HG02840 (cell line): ENCODE data around the gene MCC.

Experiments
- ATAC-seq: cut with Tn5 transposase; IDR thresholded peaks from one replicate; pipeline ENCODE4 v1.9.1; 2021; ENCODE audit warnings: mild to moderate bottlenecking, moderate library complexity, moderate number of reproducible peaks; ENCODE audit not compliant: unreplicated experiment, low FRiP score

MCC gene

DNA sequence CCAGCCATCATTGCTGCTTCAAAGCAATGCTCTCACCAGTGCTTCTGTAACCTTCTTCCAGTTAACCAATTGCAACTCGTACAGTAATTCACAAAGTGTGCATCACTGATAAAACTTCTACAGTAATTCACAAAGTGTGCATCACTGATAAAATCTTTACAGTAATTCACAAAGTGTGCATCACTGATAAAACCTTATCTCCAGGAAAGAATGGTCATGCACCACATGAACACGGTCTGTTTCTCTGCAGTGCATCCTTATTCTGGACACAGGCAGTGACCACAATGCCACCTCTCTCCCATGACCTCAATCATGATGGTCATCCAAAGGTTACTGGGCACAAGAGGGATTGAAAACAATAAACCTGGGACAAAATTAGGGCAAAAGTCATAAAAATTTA, 207.1 kb downstream of the MCC start:
- no peak for ATAC-seq

DNA sequence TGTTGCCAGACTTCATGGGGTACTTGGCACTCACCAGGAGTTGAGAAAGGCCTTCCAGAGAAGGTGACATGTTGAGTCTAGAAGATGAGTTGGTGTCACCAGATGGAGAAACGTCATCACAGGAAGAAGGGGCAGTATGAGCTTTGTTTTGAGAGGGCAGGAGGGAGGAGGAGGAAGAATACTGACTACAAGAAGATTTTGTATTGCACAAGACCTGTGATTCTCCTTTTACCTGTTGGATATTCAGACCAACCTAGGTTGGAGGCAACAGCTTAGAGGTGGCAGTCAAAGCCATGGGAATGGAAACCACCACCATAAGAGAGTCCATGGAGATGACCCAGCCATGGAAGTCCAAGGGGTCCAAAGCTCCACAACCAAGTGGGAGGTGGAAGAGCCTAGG, 207.7 kb downstream of the MCC start:
- no peak for ATAC-seq

DNA sequence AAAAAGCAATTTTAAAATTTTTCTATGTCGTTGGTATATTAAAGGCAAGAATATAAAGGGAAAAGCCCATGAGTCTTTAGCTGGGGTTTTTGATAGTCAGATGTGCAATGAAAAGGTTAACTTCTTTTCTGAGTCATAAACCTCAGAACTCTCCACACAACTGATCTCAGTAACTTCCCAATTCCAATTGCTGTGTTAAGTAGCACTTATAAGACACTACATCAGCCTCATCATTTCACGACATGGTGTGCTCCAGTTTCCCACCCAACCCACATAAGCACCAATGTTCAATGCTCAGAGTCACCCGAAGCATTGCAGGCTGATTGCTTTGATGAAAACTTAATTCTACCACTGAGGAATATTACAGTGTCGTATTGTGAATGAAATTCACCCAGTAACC, 209.3 kb downstream of the MCC start:
- no peak for ATAC-seq

DNA sequence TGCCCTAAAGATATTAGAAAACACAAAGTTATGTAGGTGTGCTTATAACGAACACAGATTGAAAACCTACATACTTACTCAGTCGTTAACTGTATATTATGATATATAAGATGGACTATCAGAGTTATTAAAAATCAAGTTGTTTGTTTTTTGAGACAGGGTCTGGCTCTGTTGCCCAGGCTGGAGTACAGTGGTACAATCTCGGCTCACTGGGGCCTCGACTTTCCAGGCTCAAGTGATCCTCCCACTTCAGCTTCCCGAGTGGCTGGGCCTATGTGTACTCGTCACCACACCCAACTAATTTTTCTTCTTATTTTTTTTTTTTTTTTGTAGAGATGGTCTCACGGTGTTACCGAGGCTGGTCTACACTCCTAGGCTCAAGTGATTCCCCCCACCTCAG, 211.8 kb downstream of the MCC start:
- no peak for ATAC-seq

DNA sequence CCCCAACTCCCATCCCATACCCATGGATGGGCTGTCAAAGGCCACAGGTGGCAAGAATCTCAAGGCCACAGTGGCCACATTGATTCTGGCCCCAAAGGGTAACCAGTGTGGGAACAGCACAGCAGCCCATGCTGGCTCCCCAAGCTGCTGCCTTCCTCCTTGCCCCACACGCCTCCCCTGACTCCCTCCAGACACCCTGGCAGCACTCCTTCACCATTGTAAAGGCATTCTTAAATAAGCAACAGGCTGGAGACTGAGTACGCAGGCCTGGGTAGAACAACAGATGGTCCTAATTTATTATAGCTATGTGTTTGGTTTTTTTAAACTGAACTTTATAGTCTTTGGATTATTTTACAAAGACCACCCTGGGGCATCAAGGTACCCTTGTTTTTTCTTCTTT, 212.3 kb downstream of the MCC start:
- no peak for ATAC-seq

DNA sequence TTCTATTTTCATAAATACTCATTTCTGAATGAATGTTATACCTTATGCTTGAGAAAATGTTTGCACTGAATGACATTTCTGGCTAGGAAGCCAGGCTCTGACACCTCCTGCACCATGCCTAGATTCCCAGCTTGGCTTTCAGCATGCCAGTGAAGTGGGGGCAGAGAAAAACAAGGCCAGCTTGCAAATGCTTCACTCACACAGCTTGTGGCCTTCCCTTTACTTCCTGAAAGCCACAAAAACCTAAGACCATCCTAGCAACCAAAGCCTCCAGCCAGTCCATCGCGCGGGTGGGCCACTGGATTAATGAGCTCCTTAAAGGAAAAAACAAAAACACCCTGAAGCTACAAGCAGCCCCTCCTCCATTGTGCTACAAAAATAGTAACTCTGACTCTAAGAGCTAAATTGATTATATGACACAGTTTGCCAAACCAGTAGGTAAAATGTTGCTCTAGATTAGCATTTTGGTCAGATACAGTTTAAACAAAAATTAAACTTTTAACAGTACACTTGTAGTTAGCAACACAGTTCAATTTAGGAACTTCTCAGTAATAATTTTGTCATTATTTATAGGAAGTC, 213.3 kb downstream of the MCC start:
- ATAC-seq = no peak

DNA sequence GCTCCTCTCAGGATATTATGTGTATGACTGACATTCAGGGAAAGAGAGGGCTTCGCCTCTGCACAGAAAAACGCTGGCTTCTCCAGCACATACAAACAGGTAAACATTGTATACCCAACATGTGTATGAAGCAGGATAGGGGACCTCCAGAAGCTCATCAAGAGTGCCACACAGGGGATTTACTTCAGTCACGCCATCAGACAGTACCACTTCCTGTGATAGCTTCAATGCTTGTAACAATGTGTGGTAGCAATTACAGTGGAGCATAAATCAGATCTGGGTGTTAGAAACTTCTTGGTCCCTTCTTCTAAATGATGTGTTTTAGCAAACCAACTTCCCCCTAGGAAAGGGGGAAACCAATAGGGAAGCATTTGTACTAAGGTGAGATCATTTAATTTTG, 214.3 kb downstream of the MCC start:
- ATAC-seq = no peak

DNA sequence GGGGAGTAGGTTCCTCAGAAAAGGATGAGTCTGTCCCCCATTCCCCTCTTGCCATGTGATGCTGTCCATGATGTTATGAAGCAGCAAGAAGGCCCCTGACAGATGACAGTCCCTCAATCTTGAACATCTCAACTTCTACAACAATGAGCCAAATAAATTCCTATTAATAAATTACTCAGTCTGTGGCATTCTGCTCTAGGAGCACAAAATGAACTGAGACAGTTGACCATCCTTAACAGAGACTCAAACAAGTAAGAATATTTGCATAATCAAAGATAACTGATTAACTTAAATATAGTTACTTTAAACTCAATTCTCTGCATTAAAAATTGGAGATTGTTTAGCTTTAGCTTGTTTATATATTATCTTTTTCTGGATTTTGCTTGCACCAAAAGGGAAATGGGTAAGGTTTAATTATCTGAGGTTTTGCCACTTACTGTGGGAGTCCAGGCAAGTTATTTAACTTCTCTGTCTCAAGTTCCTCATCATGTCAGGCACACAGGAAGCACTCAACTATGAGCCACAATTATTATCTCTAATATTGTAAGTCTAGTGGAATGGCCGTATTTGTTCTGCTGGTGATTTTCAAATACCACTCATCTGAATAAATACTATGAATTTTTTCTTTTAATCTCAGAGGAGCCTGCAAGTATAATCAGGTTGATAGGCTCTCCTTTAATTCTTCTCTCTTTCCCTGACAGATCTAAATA, 216.4 kb downstream of the MCC start:
- no peak for ATAC-seq

DNA sequence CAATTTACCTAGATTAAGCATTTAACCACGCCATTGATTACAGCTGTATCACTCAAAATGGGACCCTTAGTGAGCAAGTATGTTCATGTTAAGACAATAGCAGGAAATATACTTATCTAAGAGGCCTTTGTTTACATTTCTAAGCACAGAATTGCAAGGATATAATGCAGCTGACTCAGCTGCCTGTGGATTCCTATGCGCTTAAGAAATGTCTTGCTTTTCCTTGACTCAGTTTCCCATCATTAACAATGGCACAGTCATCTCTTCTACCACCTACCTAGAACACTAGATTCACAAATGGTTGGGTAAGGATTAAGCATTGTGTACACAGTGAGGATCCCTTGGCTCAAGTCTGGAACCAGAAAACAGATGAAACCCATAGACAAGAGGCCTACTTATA, 217.2 kb downstream of the MCC start:
- ATAC-seq = no peak

DNA sequence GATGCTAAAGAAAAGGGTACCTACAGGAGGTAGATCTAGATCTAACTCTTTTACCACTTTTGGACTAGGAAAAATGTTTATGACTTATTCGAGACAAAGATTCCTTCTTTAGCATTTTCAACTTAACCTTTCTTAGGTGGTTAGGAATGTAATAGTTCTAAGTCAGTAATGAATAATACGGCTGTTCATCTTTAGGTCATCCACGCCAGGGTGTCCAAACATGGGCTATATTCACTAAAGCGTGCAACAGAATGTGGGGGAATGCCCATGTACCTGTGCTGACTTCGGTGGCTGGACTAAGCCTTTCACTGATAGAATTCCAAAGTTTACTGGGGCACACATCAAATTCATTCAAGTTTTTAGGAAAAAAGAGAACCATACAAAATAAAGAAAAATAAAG, 218.2 kb downstream of the MCC start:
- ATAC-seq = no peak

DNA sequence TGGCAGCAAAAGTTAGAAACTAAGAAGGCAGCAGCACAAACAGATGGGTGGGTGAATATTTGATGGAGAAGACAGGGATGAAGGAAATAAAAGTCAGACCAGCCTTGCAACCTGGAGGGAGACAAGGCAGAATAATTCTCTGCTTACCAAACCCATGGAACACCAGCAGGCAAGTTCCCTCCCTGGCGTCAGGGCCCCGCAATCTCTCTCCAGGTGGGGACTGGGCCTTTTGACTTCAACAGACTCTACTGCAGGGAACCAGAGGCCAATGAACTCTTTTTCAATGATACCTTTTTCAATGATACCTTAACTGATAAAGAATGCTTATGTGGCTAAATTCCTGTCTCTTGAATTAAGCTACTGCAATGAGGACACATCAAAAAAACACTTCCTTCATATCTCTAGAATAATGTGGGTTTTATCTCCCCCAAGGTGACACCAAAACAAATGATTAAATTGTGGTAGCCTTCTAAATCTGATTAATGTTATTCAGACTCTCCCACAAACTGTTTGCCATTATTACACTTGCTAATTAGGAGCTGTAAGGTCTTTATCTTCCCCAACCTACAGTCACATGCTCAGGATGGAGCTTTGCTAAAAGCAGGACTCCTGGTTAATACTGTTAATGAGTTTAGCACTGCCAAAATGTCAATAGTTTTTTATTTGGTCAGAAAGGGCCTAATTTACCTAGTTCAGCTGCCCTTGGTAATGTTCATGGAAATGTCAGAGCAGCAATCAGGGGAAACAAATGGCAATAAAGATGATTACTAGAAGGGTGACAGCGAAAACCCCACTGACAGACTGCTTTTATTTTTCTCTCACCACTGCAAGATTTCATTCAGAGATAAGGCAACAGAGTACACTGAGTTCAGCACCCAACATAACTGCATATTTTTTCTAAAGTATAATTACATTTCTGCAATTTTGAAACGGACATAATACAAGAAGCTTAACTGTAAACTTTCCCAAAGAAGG, 218.9 kb downstream of the MCC start:
- ATAC-seq = no peak

DNA sequence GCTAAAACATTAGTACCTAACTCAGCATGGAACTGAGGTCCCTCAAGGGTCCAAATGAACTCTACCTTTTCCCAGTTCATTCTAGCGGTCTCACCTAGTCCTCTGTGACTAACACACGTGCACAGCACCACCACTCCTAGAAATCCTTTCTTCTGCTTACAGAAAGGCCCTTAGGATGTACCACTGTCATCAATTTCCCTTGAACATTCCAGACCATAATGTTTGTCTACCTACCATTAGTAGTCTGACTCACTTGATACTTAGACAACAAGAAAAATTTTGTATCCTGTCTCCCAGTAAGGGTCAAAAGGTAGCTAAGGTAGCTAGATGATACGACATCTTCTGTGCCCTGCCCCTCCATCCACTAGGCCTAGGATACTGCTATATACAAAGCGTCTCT, 220.0 kb downstream of the MCC start:
- no peak for ATAC-seq

DNA sequence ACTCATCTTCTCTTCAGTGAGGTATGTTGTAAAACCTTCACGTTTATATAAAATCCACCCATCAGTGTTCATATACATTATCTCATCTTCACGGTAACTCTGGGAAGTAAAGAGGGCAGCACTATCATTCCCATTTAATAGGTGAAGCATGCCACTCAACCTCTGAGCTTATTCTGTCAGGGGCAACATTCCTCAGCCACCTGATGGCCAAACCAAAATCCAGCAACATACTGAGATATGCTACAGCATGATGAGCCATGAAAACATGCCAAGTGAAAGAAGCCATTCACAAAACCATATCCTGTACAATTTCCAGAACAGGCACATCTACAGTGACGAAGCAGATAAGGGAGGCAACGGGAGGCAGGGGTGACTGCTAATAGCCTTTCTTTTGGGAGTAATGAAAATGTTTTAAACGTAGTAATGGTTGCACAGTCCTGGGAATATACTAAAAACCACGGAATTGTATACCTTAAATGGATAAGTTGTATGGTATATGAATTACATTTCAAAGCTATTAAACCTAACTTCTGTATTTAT, 220.8 kb downstream of the MCC start:
- no peak for ATAC-seq

DNA sequence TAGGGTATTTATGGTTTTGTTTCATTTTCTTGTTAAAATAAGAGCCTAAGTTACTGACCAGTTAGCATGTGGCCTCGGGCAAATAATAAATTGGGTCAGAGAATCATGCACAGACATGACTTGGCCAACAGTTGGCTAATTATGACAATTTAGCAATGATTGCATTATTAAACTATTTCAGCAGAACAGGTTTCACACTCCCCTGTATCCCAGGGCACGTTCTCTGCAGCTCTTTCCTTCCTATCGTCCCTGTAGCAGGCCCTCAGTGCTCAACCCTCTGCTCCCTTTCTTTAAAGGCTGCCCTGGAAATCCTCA, 221.4 kb downstream of the MCC start:
- no peak for ATAC-seq

DNA sequence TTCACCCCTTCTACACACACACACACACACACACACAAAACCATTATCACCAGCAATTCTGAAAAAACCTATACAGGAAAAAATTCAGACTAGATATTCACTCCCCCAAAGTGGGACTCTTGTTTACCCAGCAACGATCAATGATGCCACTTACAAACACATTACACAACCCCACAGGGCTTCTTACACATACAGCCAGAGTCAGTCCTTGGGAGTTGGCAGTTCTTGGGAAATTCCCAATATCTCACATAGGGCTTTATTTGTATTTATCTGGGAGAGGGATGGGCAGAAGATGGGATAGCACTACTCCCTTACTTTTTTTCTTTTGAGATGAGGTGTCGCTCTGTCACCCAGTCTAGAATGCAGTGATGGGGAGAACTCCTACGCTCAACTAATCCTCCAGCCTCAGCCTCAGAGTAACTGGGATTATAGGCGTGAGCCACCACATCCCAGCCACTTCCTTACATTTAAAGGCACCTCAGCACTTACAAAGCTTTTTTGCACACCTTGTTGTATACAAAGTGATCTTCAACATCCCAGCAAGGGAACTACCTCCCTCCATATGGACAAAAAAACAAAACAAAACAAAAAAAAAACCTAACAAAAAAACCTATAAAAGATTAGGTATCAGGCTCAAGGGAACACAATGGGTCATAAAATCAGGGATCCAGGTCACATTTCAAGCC, 221.9 kb downstream of the MCC start:
- ATAC-seq = no peak

DNA sequence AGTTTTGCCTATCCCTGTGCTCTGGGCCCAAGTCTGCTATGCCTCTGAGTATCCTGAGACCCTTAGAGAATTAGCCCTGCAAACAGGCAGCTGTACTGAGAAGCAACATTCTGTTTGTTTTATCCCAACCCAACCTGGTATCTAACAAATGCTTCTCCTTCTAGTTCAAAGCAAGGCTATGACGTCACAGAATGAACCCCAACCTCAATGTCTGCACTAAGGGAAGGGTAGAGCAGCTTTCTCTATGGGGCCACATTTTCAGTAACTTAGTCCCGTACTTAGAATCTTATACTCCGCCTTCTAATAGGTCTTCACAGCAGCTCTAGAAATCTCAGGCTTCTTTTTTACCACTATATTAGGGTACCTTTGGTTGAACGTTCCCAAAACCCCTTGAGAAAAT, 223.1 kb downstream of the MCC start:
- ATAC-seq = no peak

DNA sequence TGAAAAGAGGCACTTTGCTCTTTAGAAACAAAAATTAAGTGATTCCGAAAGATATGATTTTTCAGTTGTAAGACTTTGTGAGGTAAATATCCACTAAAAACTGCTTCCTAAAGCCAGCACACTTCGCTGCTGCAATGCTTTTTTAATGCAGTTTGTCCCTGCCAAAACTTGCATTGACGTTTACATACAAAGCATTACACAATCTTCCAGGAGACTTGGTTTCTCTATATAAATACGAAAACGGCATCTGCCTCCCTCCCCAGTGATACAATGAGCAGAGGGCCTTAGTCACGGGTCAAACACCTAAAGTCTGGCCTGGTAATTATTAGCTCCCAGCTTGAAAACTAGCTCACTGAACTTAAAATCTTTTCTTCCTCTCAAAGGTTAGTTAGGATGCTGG, 224.2 kb downstream of the MCC start:
- no peak for ATAC-seq

DNA sequence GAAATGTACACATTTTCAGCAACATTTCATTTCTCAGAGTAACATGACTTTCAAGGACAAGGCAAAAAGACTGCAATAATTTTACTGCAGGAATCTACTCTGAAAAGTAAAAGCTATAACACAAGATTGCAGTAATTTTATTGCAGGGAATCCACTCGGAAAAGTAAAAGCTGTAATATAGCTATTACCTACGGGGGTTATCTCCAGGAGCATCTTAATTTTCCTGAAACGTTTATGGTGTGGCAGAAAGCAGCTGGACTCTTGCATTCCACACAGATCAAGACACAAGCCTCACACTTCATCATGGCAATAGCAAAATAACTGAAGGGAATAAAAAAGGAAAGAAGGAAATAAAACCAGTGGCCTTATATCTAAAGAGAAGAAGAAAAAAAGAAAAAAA, 224.7 kb downstream of the MCC start:
- ATAC-seq = no peak

DNA sequence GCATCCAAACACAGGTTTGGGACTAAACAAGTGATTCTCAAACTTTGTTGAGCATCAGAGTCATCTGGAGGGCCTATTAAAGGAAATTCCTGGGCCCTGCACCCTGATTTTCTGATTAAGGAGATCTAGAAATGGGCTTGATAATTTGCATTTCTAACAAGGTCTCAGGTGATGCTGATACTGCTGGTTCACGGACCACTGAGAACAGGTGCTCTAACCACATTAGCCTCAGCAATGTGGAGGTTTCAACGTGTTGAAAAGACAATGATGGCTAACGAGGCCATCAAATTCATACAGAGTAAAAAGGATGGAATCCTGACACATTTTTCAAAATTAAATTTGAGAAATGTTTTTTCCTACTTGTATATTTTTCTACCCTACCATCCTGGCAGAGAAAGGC, 225.6 kb downstream of the MCC start:
- no peak for ATAC-seq

DNA sequence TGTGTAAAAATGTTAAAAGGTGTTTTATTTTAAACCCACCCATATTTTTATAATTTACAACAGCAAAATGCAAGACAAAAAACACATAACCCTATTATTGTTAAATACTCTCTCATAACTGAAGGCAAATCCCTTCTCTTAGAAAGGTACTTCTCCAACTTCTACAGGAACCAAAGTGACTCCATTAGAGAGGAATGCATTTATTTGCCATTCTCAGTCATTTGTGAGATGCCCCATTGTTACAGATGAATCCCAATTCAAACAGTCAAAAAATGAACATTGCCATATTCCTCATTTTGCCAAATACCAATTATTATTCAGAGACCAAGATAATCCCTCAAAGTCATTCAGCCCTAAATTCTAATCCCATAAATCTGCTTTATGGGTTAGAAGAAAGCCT, 229.2 kb downstream of the MCC start:
- ATAC-seq = no peak

DNA sequence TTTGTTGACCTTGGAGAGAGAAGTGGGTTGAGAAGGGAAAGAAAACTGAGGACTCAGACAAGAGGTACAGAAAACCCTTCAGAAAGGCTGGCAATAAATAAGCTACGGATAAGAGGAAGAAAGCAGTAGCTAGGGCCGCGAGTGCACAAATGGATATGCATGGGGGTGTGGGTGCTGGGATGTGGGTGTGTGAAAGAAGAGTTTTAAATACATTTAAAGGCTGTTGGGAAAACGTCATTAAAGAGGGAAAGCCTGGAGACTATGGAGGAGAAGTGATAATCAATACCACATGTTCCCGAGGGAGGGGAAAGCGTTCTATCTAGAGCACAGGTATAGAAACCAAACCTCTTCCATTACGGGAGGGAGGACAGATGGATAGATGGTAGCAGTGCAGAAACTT, 230.7 kb downstream of the MCC start:
- no peak for ATAC-seq
